H54 (cell line): ENCODE results near the gene C10orf71.

Experiments used
- DNase-seq: peaks from one replicate; pipeline ENCODE4 v3.0.0; 2011; ENCODE audit warnings: low spot score, mixed read lengths; ENCODE audit not compliant: insufficient read length
- FAIRE-seq: peaks from 3 replicates; lab custom pipeline; 2011; peaks lifted over from hg19 to GRCh38; lab: Jason Lieb, UNC
- POLR2A ChIP-seq: IDR thresholded peaks from 2 replicates; pipeline ENCODE4 v1.6.1; 2011; ENCODE audit warnings: low read depth, mild to moderate bottlenecking, low read length

The C10orf71 gene

GRCh38 chr10:49292565-49293207 lies 6.3 kb upstream of the C10orf71 start:
- FAIRE-seq (no peak), DNase-seq (no peak)
- TF ChIP-seq POLR2A = no peak

GRCh38 chr10:49293208-49293603 lies 5.8 kb upstream of the C10orf71 start:
- DNase-seq = no peak
- no peak for FAIRE-seq

GRCh38 chr10:49294731-49295130 lies 4.2 kb upstream of the C10orf71 start:
- no peak for FAIRE-seq
- no peak for DNase-seq
- no peak for TF ChIP-seq POLR2A

More at GRCh38 chr10:49293208-49293603, 5.8 kb upstream of the C10orf71 start:
- TF ChIP-seq POLR2A = no peak

GRCh38 chr10:49295297-49295696 lies 3.7 kb upstream of the C10orf71 start:
- DNase-seq (no peak), FAIRE-seq (no peak)
- TF ChIP-seq POLR2A = no peak

- TF ChIP-seq POLR2A = no peak
- FAIRE-seq (no peak), DNase-seq (no peak)
These were observed 2.6 kb upstream of the C10orf71 start for GRCh38 chr10:49296382-49296781.

- TF ChIP-seq POLR2A = no peak
- FAIRE-seq = no peak
- DNase-seq = no peak
These were observed 2.1 kb upstream of the C10orf71 start for GRCh38 chr10:49296836-49297235.

- no peak for TF ChIP-seq POLR2A
- FAIRE-seq (no peak), DNase-seq (no peak)
These were observed 926 bp upstream of the C10orf71 start for GRCh38 chr10:49297818-49298670.

- DNase-seq (no peak), FAIRE-seq (no peak)
- TF ChIP-seq POLR2A = no peak
These were observed 343 bp upstream of the C10orf71 start for GRCh38 chr10:49298671-49298982.

- DNase-seq (no peak), FAIRE-seq (no peak)
- TF ChIP-seq POLR2A = no peak
These were observed 808 bp downstream of the C10orf71 start for GRCh38 chr10:49299816-49300139.

- TF ChIP-seq POLR2A = no peak
- DNase-seq = no peak
- no peak for FAIRE-seq
These were observed 1.4 kb downstream of the C10orf71 start for GRCh38 chr10:49300140-49300974.

GRCh38 chr10:49301302-49301701 lies 2.3 kb downstream of the C10orf71 start:
- no peak for DNase-seq
- FAIRE-seq = no peak
- no peak for TF ChIP-seq POLR2A

GRCh38 chr10:49302088-49302487 lies 3.1 kb downstream of the C10orf71 start:
- no peak for TF ChIP-seq POLR2A
- FAIRE-seq (no peak), DNase-seq (no peak)

GRCh38 chr10:49303711-49304110 lies 4.7 kb downstream of the C10orf71 start:
- DNase-seq = no peak
- FAIRE-seq = no peak
- TF ChIP-seq POLR2A = no peak

- no peak for DNase-seq
- no peak for TF ChIP-seq POLR2A
- no peak for FAIRE-seq
These were observed 5.2 kb downstream of the C10orf71 start for GRCh38 chr10:49304137-49304536.

GRCh38 chr10:49307921-49308320 lies 9.0 kb downstream of the C10orf71 start:
- DNase-seq = no peak
- no peak for TF ChIP-seq POLR2A
- no peak for FAIRE-seq
